SK-N-SH (cell line): ENCODE measurements around the gene TBL3. TPM values are rescaled to one million over a fixed set of nuclear protein-coding genes. Genes with fewer than 3 reads are reported as not detected.

ENCODE experiments used
- CTCF ChIA-PET: fragments of 300-600, 350-600 bp; formaldehyde crosslinking; extraction: SDS; loops from one replicate; lab custom pipeline; 2021; lab: Yijun Ruan, JAX
- POLR2A ChIA-PET: fragments of 350-600 bp; sonication (Branson Sonifier 250); formaldehyde crosslinking; extraction: SDS; loops from one replicate; lab custom pipeline; 2020; ENCODE audit warnings: antibody characterized with exemption, inconsistent platforms; lab: Yijun Ruan, JAX
- DNase-seq: peaks from one replicate; pipeline ENCODE4 v3.0.0; 2012
- H2AFZ ChIP-seq: fragments of 200-600 bp; sonication (generic); 2 replicates; pipeline ENCODE4 v1.8.1; 2016; ENCODE audit warnings: antibody characterized with exemption, mild to moderate bottlenecking, low read depth
- H3F3A ChIP-seq: fragments of 200-600 bp; sonication (generic); replicated peaks from 2 replicates; pipeline ENCODE3; 2016; ENCODE audit warnings: antibody characterized with exemption, mild to moderate bottlenecking; ENCODE audit not compliant: insufficient read depth
- H3K27ac ChIP-seq, 2 experiments: fragments of 200-500 bp in 1 of 2; fragments of 200-600 bp in 1 of 2; sonication (Bioruptor generic) in 1 of 2; sonication (generic), shearing (Covaris generic) in 1 of 2; 2 replicates each; pipeline versions ENCODE4 v1.5.1 to v1.6.1; 2014 to 2016; ENCODE audit warnings: low read depth in 2 of 2, inconsistent platforms in 1 of 2, low read length in 1 of 2, mild to moderate bottlenecking in 1 of 2, mixed read lengths in 1 of 2
- H3K27me3 ChIP-seq: fragments of 200-600 bp; sonication (generic), shearing (Covaris generic); 2 replicates; pipeline ENCODE4 v1.6.1; 2016; ENCODE audit warnings: mixed run types; ENCODE audit not compliant: insufficient read depth
- H3K36me3 ChIP-seq, 2 experiments: fragments of 200-500 bp in 1 of 2; fragments of 200-600 bp in 1 of 2; sonication (Bioruptor generic) in 1 of 2; sonication (generic) in 1 of 2; replicated peaks in 1 of 2; 2 replicates each; pipeline versions ENCODE3 to v1.5.1; 2014 to 2016; ENCODE audit warnings: low read length in 1 of 2, mild to moderate bottlenecking in 1 of 2; ENCODE audit not compliant: insufficient read depth in 2 of 2, control insufficient read depth in 1 of 2
- H3K4me1 ChIP-seq, 2 experiments: fragments of 200-500 bp in 1 of 2; fragments of 200-600 bp in 1 of 2; sonication (Bioruptor generic) in 1 of 2; sonication (generic), shearing (Covaris generic) in 1 of 2; 2 replicates each; pipeline versions ENCODE4 v1.5.1 to v1.6.1; 2014 to 2016; ENCODE audit warnings: low read depth in 1 of 2, low read length in 1 of 2, mixed run types in 1 of 2; ENCODE audit not compliant: insufficient read depth in 2 of 2, control insufficient read depth in 1 of 2
- H3K4me2 ChIP-seq: fragments of 200-600 bp; sonication (generic), shearing (Covaris generic); 2 replicates; pipeline ENCODE4 v1.6.1; 2017; ENCODE audit warnings: mixed run types
- H3K4me3 ChIP-seq, 2 experiments: fragments of 200-500 bp in 1 of 2; fragments of 200-600 bp in 1 of 2; sonication (Bioruptor generic) in 1 of 2; sonication (generic), shearing (Covaris generic) in 1 of 2; 2 replicates each; pipeline versions ENCODE4 v1.5.1 to v1.8.1; 2014 to 2016; ENCODE audit warnings: low read depth in 2 of 2, inconsistent platforms in 1 of 2, low read length in 1 of 2, mild to moderate bottlenecking in 1 of 2, mixed read lengths in 1 of 2, moderate library complexity in 1 of 2
- H3K79me2 ChIP-seq: fragments of 200-600 bp; sonication (generic); 2 replicates; pipeline ENCODE4 v1.8.1; 2017; ENCODE audit warnings: mild to moderate bottlenecking; ENCODE audit not compliant: insufficient read depth
- H3K9ac ChIP-seq: fragments of 200-600 bp; sonication (generic); 2 replicates; pipeline ENCODE4 v1.6.1; 2017; ENCODE audit warnings: mixed run types
- H3K9me2 ChIP-seq: fragments of 200-600 bp; sonication (generic); 2 replicates; pipeline ENCODE4 v1.6.1; 2017; ENCODE audit warnings: mixed run types
- H3K9me3 ChIP-seq: fragments of 200-600 bp; sonication (generic); 2 replicates; pipeline ENCODE4 v1.6.1; 2017; ENCODE audit warnings: mixed run types, mild to moderate bottlenecking, moderate library complexity
- H4K20me1 ChIP-seq: fragments of 200-600 bp; sonication (generic); 2 replicates; pipeline ENCODE4 v1.6.1; 2017; ENCODE audit warnings: mild to moderate bottlenecking, mixed run types; ENCODE audit not compliant: insufficient read depth
- ELF1 ChIP-seq: IDR thresholded peaks from 2 replicates; pipeline ENCODE4 v1.4.0; 2012
- FOXJ3 ChIP-seq: sonication (generic); formaldehyde crosslinking; IDR thresholded peaks from 2 replicates; pipeline ENCODE4 v1.5.1; 2020; ENCODE audit warnings: mild to moderate bottlenecking, missing genetic modification reagents
- GABPA ChIP-seq: IDR thresholded peaks from 2 replicates; pipeline ENCODE4 v1.4.0; 2012; ENCODE audit warnings: low read depth, mild to moderate bottlenecking
- IRF3 ChIP-seq: fragments of 150-350 bp; IDR thresholded peaks from 2 replicates; pipeline ENCODE4 v1.6.1; 2016; ENCODE audit warnings: mild to moderate bottlenecking, low read depth, low read length
- MAX ChIP-seq: IDR thresholded peaks from 2 replicates; pipeline ENCODE4 v1.4.0; 2012; ENCODE audit warnings: low read depth
- MXI1 ChIP-seq: IDR thresholded peaks from 2 replicates; pipeline ENCODE4 v1.6.1; 2012; ENCODE audit warnings: mild to moderate bottlenecking, low read depth, low read length, improper control_type of control experiment
- NFIC ChIP-seq: IDR thresholded peaks from 2 replicates; pipeline ENCODE4 v1.4.0; 2012; ENCODE audit warnings: borderline replicate concordance
- PBX3 ChIP-seq: IDR thresholded peaks from 2 replicates; pipeline ENCODE4; 2012
- POLR2AphosphoS5 ChIP-seq: IDR thresholded peaks from 2 replicates; pipeline ENCODE4 v1.6.1; 2012; ENCODE audit warnings: low read depth, low read length
- RAD21 ChIP-seq: IDR thresholded peaks from 2 replicates; pipeline ENCODE4 v1.6.1; 2012; ENCODE audit warnings: mild to moderate bottlenecking, low read length
- RCOR1 ChIP-seq: fragments of 150-350 bp; IDR thresholded peaks from 2 replicates; pipeline ENCODE4 v1.6.1; 2017; ENCODE audit warnings: antibody characterized with exemption, low read length
- RXRA ChIP-seq: IDR thresholded peaks from 2 replicates; pipeline ENCODE4 v1.4.0; 2012; ENCODE audit warnings: low read depth, mild to moderate bottlenecking, borderline replicate concordance
- SIN3A ChIP-seq: IDR thresholded peaks from 2 replicates; pipeline ENCODE4 v1.6.1; 2012; ENCODE audit warnings: low read depth, mild to moderate bottlenecking, low read length, moderate library complexity, borderline replicate concordance
- TAF1 ChIP-seq: IDR thresholded peaks from 2 replicates; pipeline ENCODE4 v1.6.1; 2012; ENCODE audit warnings: low read depth, mild to moderate bottlenecking, low read length, moderate library complexity, borderline replicate concordance
- TCF12 ChIP-seq: IDR thresholded peaks from 2 replicates; pipeline ENCODE4 v1.4.0; 2012
- TEAD4 ChIP-seq: IDR thresholded peaks from 2 replicates; pipeline ENCODE4 v1.4.0; 2012; ENCODE audit warnings: mild to moderate bottlenecking, borderline replicate concordance; ENCODE audit not compliant: insufficient read depth
- YY1 ChIP-seq: IDR thresholded peaks from 2 replicates; pipeline ENCODE4 v1.4.0; 2012; ENCODE audit warnings: low read depth, mild to moderate bottlenecking
- WGBS: methylation state at CpG from one replicate; pipeline ENCODE4 v1.1.6; 2017; ENCODE audit warnings: low lambda C conversion rate; 5-methylcytosine and 5-hydroxymethylcytosine counted together
- polyA plus RNA-seq, 3 experiments: library from polyadenylated mRNA; depleted of rRNA; stranded (reverse); fragments of >200 nt; gene quantifications; 2 replicates each; pipeline ENCODE4 v1.2.3, GENCODE V29; 2012

TBL3 gene
- polyA plus RNA-seq, 1 of the 3 experiments (the other 2 are of a cell fraction) = 37.1 TPM

- peaks cover 73% of the 10 kb centered on the region for H4K20me1 ChIP-seq
Observed at GRCh38 chr16:2005646-2006045, 33.8 kb downstream of the TBL3 start.

GRCh38 chr16:2006317-2006716 is 34.5 kb downstream of the TBL3 start:
- peaks cover 86% of the 10 kb centered on the region for H3K79me2 ChIP-seq
- peaks cover 24 to 61% of the 10 kb centered on the region in 2 experiments; a peak in 3 of 4 replicates for H3K4me1 ChIP-seq
- no peak for DNase-seq
- no peak overlapping the region for H3K9ac ChIP-seq
- peaks cover 3 to 28% of the 10 kb centered on the region in 2 experiments for H3K36me3 ChIP-seq
- H3F3A ChIP-seq = peaks cover 15% of the 10 kb centered on the region
- peaks cover 73% of the 10 kb centered on the region for H4K20me1 ChIP-seq
- CTCF ChIA-PET = interaction anchor here (4.1 kb wide), 1 partner anchor 148 kb away, joined by 26 read pairs; the partner anchor contains the start of gene TRAF7
- H3K4me3 ChIP-seq = no peak overlapping the region
- no peaks in the 10 kb centered on the region for H3K27me3 ChIP-seq
- no peak overlapping the region; a peak in 1 of 4 replicates for H3K27ac ChIP-seq
- H3K9me3 ChIP-seq = no peaks in the 10 kb centered on the region
- H2AFZ ChIP-seq = no peak overlapping the region
- POLR2A ChIA-PET = no interaction called here
- no peak overlapping the region for H3K4me2 ChIP-seq
- H3K9me2 ChIP-seq = no peaks in the 10 kb centered on the region
- TF ChIP-seq ELF1 = no peak
- no peak for TF ChIP-seq MAX
- no peak for TF ChIP-seq YY1
- TF ChIP-seq TEAD4 = no peak
- no peak for TF ChIP-seq TCF12
- TF ChIP-seq GABPA = no peak
- no peak for TF ChIP-seq RCOR1
- no peak for TF ChIP-seq RXRA
- no peak for TF ChIP-seq TAF1
- no peak for TF ChIP-seq POLR2AphosphoS5
- no peak for TF ChIP-seq SIN3A
- TF ChIP-seq RAD21 = no peak
- no peak for TF ChIP-seq PBX3
- WGBS = 97% methylated on average over 4 of the region's 8 CpGs

More at GRCh38 chr16:2005646-2006045, 33.8 kb downstream of the TBL3 start:
- peaks cover 24 to 60% of the 10 kb centered on the region in 2 experiments; a peak in 3 of 4 replicates for H3K4me1 ChIP-seq
- POLR2A ChIA-PET = interaction anchor here (0.9 kb wide), 1 partner anchor 41 kb away, joined by 4 read pairs; the partner anchor contains the start of gene RPS2
- no peak for TF ChIP-seq NFIC
- no peak for TF ChIP-seq IRF3
- TF ChIP-seq FOXJ3 (CRISPR knock-in tag) = no peak
- no peak for TF ChIP-seq TAF1
- no peak for TF ChIP-seq MXI1
- TF ChIP-seq, all 33 proteins: peak for 0
- H3K36me3 ChIP-seq = peaks cover 3 to 35% of the 10 kb centered on the region in 2 experiments
- H3K9ac ChIP-seq = no peak overlapping the region
- no peak for DNase-seq
- H3K4me2 ChIP-seq = no peak overlapping the region
- H3K79me2 ChIP-seq = peaks cover 85% of the 10 kb centered on the region
- WGBS = 83% methylated on average over 16 of the region's 21 CpGs
- H3K4me3 ChIP-seq = no peak overlapping the region; a peak in 1 of 4 replicates
- CTCF ChIA-PET = interaction anchor here (2.9 to 4.1 kb wide), 5 partner anchors 16 to 148 kb away, joined by 19 to 108 read pairs (median 26); partner anchors contain the start of genes GFER, NOXO1, NTHL1 and SYNGR3
- H3K27me3 ChIP-seq = no peaks in the 10 kb centered on the region
- no peaks in the 10 kb centered on the region for H3K9me3 ChIP-seq
- H3K9me2 ChIP-seq = no peaks in the 10 kb centered on the region
- H3F3A ChIP-seq = peaks cover 15% of the 10 kb centered on the region
- no peak overlapping the region for H2AFZ ChIP-seq
- H3K27ac ChIP-seq = peak overlapping the region in 1 of 2 experiments; percentile 25; a peak in 1 of 4 replicates
